Embryonic facial prominence (tissue), 1 donor: Measurements from ENCODE around the gene AGAP2.

Experiments
- DNase-seq: peaks from one replicate; pipeline ENCODE4 v3.0.0-alpha.2; 2016; ENCODE audit errors: extremely low spot score

The AGAP2 gene

DNA sequence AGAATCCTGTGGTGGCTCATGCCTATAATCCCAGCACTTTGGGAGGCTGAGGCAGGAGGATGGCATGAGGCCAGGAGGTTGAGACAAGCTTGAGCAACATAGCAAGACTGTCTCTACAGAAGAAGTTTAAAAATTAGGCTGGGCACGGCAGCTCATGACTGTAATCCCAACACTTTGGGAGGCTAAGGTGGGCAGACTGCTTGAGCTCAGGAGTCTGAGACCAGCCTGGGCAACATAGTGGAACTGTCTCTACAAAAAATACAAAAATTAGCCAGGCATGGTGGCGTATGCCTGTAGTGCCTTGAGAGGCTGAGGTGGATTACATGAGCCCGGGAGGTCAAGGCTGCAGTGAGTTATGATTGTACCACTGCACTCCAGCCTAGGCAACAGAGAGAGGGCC lies 29.3 kb upstream of the AGAP2 start:
- no peak for DNase-seq

DNA sequence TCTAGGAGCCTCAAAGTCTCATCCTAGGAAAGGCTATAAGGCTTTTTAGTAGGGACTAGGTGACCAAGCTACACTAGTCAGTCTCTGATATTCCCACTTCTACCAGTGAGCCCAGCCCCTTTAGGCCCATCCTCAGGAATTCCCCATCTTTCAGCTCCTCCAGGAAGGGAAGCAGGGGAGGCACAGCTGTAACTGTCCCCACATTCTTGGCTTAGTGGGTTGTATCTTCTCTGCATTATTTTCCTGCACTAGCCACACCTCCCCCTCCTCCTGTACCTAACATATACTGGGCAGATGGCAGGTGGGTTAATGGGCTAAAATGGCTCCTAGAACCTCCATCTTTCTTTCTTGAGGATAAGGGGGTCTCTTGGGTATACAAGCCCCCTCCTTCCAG lies 28.8 kb upstream of the AGAP2 start:
- DNase-seq = no peak

DNA sequence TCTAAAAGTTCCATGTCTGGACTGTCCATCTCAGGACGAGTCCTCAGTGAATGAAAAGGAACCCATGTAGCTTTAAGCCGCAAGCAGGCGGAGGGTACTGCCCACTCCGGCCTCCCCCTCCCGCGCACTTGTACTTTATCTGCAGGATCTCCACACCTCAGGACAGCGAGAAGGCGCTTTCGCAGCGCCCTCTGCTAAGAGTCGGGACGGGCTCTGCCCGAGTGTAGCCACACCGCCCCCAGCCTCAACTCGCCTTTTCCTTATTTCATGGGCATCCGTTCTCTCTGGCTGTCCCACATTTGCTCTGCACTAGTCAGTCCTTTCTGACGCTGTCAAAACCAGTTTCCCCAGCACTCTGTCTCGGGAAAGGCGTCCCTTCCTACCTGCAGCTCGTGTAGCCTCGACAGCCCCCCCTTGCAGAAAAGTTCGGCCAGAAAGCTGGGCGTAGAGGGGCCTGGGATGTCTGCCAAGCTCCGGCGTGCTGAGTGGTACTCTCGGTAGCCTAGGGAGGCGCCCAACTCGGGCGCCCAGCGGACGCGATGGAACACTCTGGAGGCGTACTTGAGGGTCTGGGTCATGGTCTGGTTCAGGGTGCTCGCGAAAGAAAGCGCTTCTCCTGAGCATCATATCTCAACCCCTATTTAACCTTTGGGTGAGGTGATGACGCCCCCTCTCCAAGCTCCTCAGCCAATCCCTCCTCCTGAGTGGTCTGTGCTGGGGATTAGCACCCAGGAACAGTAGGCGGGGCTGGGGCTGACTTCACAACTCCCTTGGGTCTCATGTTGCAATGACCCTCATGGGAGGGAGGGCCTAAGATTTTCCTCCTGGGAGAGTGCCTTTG lies 28.1 kb upstream of the AGAP2 start, which contains the start of gene CYP27B1:
Gene CYP27B1 (minus strand): TSS at position 615 of the 841 bp plus-strand sequence. CDS start 37 bp downstream, at position 578.
- no peak for DNase-seq

DNA sequence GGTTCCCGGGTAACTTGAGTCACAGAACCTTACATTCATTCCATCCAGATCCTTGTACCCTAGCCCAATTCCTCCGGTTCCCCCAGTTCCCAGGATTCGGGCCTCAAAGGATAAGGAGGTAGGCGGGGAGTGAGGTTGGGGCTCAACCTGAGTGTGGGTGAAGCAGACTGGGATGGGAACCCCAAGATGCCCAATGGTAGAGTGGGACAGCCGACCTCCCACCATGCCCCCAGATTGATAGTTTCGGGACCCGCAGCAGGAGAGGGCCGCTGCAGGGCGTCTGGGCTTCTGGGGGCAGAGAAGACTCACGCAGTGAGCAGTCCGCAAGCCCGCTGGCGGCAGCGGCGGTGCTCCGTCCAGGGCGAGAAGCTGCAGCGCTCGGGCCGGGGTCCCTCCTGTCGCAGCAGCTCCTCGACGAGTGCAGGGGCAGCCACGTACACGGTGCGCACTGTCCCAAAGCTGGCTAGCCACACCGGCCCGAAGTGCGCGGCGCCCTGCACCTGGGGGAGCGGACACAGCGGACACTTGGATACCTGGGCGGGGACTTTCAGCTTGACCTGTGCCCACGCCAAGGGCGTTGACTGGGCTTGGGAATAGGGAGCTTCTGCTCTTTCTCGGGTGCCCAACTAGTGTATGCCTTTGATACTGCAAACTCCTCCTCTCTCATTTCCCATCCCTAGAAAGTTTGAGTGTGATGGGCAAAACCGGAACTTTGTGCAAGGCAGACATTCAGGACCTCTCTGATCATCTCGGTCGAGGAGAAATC lies 27.3 kb upstream of the AGAP2 start:
- no peak for DNase-seq

DNA sequence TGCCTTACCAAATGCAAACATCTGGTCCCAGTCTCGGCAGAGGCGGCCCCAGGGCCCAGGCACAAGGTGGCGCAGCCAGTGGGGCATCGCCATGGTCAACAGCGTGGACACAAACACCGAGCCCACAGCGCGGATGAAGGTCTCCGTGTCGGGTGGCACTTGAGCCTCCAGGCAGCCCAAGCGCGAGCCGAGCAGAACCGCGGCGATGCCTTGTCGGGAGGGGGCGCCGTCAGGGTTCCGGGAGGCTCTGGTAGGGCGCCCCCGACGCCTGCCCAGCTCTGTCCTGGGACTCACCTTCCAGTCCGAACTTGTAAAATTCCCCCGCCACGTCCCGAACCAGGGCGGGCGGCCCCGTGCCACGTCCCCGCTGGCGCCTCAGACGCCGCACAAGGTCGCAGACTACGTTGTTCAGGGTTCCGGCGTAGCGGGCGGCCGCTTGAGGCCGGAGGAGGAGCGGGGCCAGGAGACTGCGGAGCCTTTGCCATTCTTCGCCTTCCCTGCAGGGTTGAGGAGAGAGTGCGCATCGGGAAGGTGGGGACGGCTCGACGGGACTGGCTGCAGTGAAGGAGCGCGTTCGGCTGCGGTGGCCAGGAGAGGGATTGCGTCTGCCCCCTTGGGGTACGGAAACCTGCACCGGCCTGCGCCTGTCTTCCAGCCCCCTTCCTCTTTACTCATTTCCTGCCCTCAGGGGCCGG lies 26.6 kb upstream of the AGAP2 start:
- no peak for DNase-seq

DNA sequence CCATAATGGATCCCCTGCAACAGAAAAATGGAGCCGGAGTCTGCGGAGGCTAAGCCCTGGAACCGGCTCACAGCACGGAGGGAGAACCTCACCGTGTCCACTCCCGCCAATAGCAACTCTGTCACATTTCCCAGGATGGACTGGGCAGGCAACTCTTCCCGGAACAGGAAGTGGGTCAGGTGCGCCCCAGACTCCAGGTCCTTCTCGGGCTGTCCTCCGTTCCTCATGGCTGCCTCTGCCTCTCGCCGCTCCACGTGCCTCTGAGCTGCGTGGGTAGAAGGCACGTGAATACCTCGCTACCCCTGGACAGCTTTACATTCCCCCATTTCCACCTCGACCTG lies 26.1 kb upstream of the AGAP2 start:
- DNase-seq = no peak

DNA sequence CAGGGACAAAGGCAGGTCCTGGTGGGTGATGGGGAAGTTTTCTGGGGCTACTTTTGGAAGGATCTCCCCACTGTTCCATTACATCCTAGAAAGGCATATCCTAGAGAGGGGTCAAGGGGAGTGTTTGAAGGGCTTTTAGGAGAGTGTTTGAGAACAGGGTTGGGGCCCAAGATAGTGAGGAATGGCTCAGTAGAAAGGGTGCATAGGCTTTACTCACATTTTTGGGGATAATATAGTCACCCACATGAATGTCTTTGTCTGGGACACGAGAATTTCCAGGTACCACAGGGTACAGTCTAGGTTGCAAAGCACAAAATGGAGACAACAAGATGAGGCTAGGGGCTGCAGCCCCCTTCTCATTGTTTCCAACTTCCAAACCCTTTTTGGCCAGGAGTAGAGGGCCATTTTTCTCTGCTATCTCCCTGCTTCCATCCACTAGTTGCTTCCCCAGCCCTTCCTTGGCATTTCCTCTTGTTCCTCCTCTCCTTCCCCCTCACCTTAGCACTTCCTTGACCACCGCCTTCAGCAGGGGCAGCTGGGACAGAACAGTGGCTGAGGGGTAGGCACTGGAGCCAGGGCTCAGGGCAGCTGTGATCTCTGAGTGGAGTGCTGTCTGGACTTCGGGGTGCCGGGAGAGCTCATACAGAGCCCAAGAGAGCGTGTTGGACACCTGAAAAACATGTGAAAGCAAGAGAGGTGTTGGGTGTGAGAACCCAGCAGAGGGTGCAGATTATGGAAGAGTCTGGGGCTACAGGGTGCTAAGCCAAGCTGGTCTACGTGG lies 25.5 kb upstream of the AGAP2 start:
- no peak for DNase-seq

DNA sequence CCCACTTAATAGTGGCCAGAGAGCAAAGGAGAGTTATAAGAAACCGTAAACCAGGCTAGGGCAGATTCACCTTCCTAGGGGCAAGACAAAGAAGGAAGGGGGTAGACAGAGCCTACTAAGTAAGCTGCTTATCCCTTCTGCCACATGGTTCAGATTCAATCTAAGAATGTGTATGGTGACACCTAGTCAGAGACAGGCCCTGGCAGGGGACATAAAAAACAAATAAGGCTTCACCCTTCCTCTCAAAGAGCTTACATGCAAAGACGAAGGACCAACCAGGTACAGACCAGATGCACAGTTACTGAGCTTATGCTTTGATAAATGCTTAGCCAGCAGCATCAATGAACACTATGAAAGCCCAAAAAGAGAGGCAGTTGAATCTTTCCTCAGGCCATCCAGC lies 23.9 kb upstream of the AGAP2 start:
- no peak for DNase-seq

DNA sequence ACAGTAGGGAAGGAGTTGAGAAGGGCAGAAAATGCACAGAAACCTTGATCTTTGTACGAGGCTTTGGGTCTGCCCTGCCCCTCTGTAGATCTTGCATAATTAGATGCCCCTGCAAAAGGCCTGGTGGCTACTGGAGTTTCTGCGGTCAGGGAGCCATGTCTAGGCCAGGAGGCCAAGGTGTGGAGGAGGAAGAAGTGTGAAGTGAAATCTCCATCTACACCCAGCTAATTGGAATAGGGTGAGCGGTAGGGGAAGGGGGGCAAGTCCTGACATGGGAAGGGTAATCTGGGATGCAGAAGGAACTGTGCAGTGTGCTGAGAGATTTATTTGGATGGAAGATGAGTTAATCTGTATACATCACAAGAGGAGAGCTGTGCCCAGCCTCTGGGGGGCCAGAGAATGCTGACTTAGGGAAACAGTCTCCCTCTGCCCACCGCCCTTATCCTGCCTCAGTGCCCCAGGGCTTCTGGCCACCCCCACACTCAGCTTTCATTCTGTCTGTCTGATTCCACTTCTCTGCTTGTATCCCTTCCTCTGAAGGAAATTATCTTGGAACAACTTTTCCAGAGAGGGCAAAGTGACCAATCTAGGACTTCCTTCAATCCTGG lies 23.0 kb upstream of the AGAP2 start:
- no peak for DNase-seq

DNA sequence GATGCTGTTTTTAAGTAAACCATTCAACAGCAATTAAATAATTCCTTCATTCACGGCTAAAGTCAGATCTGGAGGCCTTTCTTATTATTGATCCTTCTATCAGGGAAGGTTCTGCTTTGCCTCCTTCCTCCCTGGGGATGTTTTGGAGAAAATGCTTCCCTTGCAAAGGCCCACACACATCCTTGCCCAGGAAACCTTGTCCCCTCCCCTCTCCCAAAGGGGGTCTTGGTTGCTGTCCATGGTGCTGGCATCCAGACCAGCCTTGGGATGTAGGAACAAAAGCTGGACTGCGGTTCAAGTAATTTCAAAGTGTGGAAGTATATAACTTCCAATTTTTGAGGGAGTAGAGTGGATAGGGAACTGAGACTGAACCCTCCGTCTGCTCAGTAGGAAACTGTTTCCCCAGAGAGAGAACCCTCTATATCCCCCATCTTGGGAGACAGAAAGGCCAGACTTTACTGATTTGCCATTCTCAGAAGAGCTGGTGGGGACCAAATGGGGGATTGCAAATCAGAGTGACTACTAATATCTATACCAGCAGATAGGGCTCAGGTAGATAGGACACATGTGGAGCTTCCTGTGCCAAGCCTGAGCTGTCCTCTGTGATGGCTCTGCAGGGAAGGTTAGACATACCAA lies 21.9 kb upstream of the AGAP2 start:
- DNase-seq = no peak

DNA sequence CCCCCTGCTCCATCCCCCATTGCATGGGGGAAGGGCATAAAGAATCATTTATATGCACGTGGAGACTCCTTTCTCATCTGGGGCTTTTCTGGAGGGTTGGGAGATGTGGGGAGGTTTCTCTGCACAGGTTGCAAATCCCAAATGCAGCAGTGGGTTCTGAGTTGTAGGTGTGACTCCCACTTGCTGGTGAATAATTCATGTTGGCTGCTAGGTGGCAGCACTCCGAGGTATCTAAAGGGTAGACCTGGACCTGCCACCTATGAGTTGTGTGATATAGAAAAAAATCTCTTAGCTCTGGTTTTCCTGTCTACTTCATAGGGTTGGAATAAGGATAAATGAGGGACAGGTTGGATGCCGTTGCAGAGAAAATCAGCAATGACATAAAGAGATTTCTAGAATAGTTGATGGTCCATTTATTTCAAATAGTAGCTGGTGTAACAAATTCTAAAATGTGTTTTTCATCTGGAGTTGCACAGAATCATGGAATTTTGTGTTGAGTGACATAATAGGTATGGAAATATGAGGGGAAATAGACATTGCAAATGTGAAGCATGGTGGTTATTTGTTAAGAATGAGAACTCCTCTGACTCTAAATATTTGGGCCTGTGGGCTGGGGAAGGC lies 20.9 kb upstream of the AGAP2 start:
- DNase-seq = no peak

DNA sequence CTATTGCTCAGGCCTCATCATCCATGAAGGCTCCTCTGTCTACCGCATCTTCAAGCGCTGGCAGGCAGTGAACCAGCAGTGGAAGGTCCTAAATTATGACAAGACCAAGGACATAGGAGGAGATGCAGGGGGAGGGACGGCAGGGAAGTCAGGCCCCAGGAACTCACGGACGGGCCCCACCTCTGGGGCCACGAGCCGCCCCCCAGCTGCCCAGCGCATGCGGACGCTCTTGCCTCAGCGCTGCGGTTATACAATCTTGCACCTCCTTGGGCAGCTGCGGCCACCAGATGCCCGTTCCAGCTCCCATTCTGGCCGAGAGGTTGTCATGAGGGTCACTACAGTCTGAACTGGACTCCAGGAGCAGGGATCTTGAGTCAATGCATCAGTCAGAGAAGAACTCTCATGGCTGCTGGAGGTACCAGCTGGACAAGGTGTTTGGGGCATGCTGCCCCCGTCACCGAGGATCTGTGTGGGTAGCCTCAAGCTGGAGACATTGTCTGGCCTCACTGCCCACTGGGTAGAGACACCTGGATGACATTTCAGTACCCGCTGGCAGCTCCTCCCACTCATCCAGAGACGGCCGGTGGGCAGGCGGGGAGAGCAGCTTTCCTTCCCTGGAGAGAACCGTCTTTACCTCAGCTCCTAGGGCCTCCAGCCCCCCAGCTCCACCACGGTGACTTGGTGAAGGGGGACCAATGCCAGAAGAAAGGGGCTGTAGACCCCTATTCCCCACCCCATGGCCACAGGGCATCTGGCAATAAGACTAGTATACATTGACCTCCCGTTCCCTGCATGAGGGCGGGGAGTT lies 20.2 kb upstream of the AGAP2 start:
- no peak for DNase-seq

DNA sequence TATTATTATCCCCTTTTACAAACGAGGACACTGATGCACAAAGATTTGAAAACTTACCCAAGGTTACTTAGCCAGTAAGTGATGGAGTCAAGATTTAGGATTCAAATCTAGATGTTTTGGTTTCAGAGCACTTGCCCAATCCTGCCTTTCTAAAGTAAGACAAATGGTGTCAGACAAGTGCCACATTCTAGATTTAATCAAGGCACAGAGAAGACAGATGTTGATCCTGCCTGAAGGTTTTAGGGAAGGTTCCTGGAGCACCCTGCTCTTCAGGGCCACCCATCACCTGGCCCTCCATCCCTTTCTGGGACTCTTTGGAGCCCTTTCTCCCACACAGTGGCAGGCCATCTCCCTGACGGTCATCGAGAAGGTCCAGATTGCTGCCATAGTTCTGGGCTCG lies 19.2 kb upstream of the AGAP2 start:
- no peak for DNase-seq

DNA sequence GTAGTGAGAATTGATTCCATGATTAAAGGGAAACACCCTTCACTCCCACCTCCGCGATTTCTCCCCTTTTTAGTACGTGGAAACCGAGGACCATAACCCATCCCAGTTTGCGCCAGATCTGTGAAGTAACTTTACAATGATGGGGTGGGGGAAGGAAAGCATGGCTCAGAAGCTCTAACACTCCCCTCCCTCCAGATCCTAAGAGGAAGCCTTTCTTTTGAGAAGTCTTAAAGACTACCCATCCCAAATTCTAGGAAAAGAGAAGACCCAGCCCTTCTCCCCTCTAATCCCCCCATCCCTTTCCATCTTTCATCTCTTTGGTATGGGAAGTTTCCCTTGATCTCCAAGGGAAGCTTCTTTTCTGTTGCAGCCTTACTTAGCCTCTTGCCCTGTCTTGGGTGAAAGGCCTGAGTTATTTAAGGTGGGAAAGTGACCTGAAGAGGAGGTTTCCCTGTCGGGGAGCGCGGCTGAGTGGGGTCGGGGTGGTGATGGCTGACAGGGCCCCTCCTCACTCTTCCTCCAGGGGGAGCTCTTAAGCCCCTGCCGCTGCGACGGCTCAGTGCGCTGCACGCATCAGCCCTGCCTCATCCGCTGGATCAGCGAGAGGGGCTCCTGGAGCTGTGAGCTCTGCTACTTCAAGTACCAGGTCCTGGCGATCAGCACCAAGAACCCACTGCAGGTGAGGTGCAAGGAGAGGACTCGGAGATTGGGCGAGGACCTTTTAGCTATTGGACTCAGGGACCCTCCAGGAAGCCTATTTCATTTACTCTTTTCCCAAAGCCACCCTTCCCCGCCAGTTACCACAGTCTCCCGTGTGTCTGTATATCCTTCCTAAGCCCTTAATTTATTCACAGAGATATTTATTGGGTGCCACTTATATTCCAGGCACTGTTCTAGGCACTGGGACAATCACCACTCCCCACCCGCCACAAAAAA lies 18.1 kb upstream of the AGAP2 start:
- no peak for DNase-seq

DNA sequence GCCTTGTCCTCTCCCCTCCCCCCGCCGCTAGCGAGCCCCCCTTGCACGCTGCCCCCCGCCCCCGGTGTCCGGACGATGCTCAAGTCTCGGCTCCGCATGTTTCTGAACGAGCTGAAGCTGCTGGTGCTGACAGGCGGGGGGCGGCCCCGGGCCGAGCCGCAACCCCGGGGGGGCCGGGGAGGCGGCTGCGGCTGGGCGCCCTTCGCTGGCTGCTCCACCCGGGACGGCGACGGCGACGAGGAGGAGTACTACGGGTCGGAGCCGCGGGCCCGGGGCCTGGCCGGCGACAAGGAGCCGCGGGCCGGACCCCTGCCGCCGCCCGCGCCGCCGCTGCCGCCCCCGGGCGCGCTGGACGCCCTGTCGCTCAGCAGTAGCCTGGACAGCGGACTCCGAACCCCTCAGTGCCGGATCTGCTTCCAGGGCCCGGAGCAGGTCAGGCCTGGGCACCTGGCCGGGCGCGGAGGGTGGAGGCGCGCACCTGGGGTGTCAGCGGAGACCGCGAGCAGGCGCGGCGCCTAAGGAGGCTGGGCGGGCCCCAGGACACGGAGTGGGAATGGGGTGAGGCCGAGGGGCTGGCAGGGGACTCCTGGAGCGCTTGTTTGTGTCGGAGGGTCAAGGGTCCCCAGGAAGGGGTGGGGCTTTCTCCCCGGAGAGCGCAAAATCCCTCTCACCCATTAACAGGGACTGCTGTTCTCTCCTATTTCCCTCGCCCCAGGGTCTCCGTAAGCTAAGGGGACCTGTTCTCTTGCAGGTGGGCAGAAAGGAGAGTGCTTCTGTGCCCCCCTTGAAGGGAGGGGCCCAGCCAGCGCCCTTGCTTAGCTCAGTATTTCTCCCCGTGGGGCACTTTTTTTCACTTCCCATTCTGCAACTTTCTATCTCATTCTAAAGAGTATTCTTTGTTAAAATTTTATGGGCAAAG lies 17.2 kb upstream of the AGAP2 start:
- DNase-seq = no peak

DNA sequence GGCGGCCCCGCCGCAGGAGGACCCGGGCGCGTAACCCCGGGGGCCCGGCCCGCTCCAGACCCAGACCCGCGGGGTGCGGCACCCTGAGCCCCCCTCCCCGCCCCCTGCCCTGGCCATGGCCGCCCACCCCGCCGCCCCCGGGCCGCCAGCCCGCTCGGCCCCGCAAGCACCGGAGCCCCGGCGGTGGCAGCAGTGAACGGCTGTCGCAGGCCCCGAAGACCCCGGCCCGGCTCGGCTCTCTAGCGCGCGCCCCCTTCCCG lies 16.6 kb upstream of the AGAP2 start:
- no peak for DNase-seq

DNA sequence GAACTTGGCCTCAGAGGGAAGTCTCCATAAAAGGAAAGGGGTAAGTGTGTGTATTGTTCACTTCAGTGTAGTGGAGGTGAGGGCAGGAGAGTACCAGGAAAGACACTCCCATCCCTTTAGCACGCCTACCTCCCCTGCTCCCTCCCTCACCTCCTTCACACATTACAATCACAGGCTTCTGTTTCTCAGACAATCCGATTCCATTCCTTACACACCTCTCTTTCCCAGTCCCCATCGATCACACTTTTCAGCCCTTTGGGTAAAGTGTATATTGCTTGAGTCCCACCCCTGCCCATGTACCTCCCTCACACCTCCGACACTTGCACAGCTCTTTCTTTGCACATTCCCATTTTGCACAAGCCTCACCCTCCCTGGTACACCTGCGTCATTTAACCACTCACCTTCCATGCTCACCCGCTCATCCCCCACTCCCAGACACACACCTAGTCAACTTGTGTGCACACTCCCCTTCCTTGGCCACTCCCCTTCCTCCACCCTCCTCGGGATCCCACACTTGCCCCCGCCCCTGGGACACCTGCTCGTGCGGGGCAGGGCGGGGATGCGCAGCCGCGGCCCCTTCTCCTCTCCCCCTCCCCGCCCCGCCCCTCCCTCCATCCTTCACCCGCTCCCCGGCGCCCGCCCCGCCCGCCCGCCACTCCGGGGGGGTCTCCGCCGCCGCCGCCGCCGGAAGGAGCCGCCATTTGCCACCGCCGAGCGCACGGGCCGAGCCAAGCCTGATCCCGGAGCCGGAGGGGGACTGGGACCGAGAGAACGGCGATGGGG lies 16.1 kb upstream of the AGAP2 start, which contains the start of gene MARCHF9:
Gene MARCHF9 (plus strand): TSS at position 693 of the 783 bp plus-strand sequence. CDS start 426 bp downstream, outside the sequence.
- DNase-seq = no peak
